Epidermal melanocyte (primary cell): ENCODE measurements around the gene AQP12A.

Source experiments
- DNase-seq: peaks from one replicate; pipeline ENCODE4 v3.0.0; 2011; ENCODE audit warnings: low spot score; ENCODE audit not compliant: insufficient read length

Gene AQP12A

GRCh38 chr2:240737958-240738357 is 46.3 kb downstream of the AQP12A start:
- no peak for DNase-seq

- DNase-seq, result no peak
These were observed 48.1 kb downstream of the AQP12A start for GRCh38 chr2:240739797-240740196.

- DNase-seq, result no peak
These were observed 49.4 kb downstream of the AQP12A start for GRCh38 chr2:240741091-240741490.

- no peak for DNase-seq
These were observed 51.0 kb downstream of the AQP12A start for GRCh38 chr2:240742602-240743095.

- DNase-seq, result no peak
These were observed 53.8 kb downstream of the AQP12A start for GRCh38 chr2:240745456-240745855.

- no peak for DNase-seq
These were observed 54.3 kb downstream of the AQP12A start for GRCh38 chr2:240745962-240746361.

GRCh38 chr2:240746671-240747070 is 55.0 kb downstream of the AQP12A start:
- no peak for DNase-seq

GRCh38 chr2:240747256-240747655 is 55.6 kb downstream of the AQP12A start:
- DNase-seq, result no peak
